ENCODE measurements around the gene ZGLP1. TPM values are rescaled to one million over a fixed set of nuclear protein-coding genes. Genes with fewer than 3 reads are reported as not detected.

ZGLP1 gene
- total RNA-seq, result 0.16 and 0.17 TPM in 2 replicates

GRCh38 chr19:10309423-10309822 is at the start of gene ZGLP1:
Gene ZGLP1, minus strand, starts transcription at chr19:10309815.

GRCh38 chr19:10339380-10339960 is 29.9 kb upstream of the ZGLP1 start, which contains the start of gene ICAM3:
Gene ICAM3, minus strand, starts transcription at chr19:10339624. Its CDS starts 10 bp downstream, at chr19:10339614.

GRCh38 chr19:10332965-10333757 is 23.5 kb upstream of the ZGLP1 start, which contains the start of gene RAVER1:
Gene RAVER1, minus strand, starts transcription at chr19:10333529. Its CDS starts 22 bp downstream, at chr19:10333507.

GRCh38 chr19:10315335-10316214 is 6.0 kb upstream of the ZGLP1 start, which contains the start of gene FDX2:
Gene FDX2, minus strand, starts transcription at chr19:10316015. Its CDS starts 19 bp downstream, at chr19:10315996.

GRCh38 chr19:10289836-10290356 is 19.7 kb downstream of the ZGLP1 start, which contains the start of gene ICAM5:
Gene ICAM5, plus strand, starts transcription at chr19:10289952. Its CDS starts 92 bp downstream, at chr19:10290044.

GRCh38 chr19:10286803-10287737 is 22.5 kb downstream of the ZGLP1 start, which contains the start of gene ICAM4:
Gene ICAM4, plus strand, starts transcription at chr19:10286955. Its CDS starts 58 bp downstream, at chr19:10287013.

GRCh38 chr19:10270616-10271394 is 38.8 kb downstream of the ZGLP1 start, which contains the start of gene ICAM1:
Gene ICAM1, plus strand, starts transcription at chr19:10271120. Its CDS starts 40 bp downstream, at chr19:10271160.

Other genes with a start within 250 kb of the ZGLP1 start
- 23.0 and 26.8 TPM in 2 replicates for gene SHFL, start 223.5 kb downstream of the ZGLP1 start, total RNA-seq
- 0.09 and 0.16 TPM in 2 replicates for gene ANGPTL6, start 207.1 kb downstream of the ZGLP1 start, total RNA-seq
- gene PPAN, start 203.5 kb downstream of the ZGLP1 start, total RNA-seq, result 21.9 and 22.2 TPM in 2 replicates
- gene P2RY11, start 198.1 kb downstream of the ZGLP1 start, total RNA-seq, result 1.9 and 3.0 TPM in 2 replicates
- 329 and 373 TPM in 2 replicates for gene EIF3G, start 189.9 kb downstream of the ZGLP1 start, total RNA-seq
- 28.7 and 29.5 TPM in 2 replicates for gene DNMT1, start 114.9 kb downstream of the ZGLP1 start, total RNA-seq
- 24.4 and 56.8 TPM in 2 replicates for gene S1PR2, start 78.5 kb downstream of the ZGLP1 start, total RNA-seq
- 12.0 and 14.7 TPM in 2 replicates for gene MRPL4, start 57.6 kb downstream of the ZGLP1 start, total RNA-seq
- gene ICAM1, start 38.7 kb downstream of the ZGLP1 start, total RNA-seq, result 3.8 and 5.9 TPM in 2 replicates
- gene ICAM4, start 22.9 kb downstream of the ZGLP1 start, total RNA-seq, result 2.7 and 5.7 TPM in 2 replicates
- 0.69 and 1.4 TPM in 2 replicates for gene ICAM5, start 19.9 kb downstream of the ZGLP1 start, total RNA-seq
- 14.2 and 20.3 TPM in 2 replicates for gene FDX2, start 6.2 kb upstream of the ZGLP1 start, total RNA-seq
- 4.1 and 5.2 TPM in 2 replicates for gene RAVER1, start 23.7 kb upstream of the ZGLP1 start, total RNA-seq
- gene ICAM3, start 29.8 kb upstream of the ZGLP1 start, total RNA-seq, result 9.8 and 12.0 TPM in 2 replicates
- gene TYK2, start 70.8 kb upstream of the ZGLP1 start, total RNA-seq, result 54.4 and 69.6 TPM in 2 replicates
- gene CDC37, start 93.7 kb upstream of the ZGLP1 start, total RNA-seq, result 209 and 212 TPM in 2 replicates
- 2.4 and 5.3 TPM in 2 replicates for gene PDE4A, start 110.7 kb upstream of the ZGLP1 start, total RNA-seq
- gene KEAP1, start 193.5 kb upstream of the ZGLP1 start, total RNA-seq, result 99.0 and 146 TPM in 2 replicates
- gene S1PR5, start 207.6 kb upstream of the ZGLP1 start, total RNA-seq, result under 0.01 and 0.16 TPM in 2 replicates
- gene ATG4D, start 234.1 kb upstream of the ZGLP1 start, total RNA-seq, result 6.1 and 6.9 TPM in 2 replicates